AML-193 (cell line): Measurements from ENCODE around the gene TPX2.
"Not testable (repeated sequence)": the region's sequence is repeated elsewhere in the genome, so short reads cannot be mapped to it uniquely, and the experiment has no call there.

ENCODE experiments used
- DNase-seq, 2 experiments: peaks; one replicate each; lab custom pipeline; 2025; lab: John Stamatoyannopoulos, UW

The TPX2 gene

DNA sequence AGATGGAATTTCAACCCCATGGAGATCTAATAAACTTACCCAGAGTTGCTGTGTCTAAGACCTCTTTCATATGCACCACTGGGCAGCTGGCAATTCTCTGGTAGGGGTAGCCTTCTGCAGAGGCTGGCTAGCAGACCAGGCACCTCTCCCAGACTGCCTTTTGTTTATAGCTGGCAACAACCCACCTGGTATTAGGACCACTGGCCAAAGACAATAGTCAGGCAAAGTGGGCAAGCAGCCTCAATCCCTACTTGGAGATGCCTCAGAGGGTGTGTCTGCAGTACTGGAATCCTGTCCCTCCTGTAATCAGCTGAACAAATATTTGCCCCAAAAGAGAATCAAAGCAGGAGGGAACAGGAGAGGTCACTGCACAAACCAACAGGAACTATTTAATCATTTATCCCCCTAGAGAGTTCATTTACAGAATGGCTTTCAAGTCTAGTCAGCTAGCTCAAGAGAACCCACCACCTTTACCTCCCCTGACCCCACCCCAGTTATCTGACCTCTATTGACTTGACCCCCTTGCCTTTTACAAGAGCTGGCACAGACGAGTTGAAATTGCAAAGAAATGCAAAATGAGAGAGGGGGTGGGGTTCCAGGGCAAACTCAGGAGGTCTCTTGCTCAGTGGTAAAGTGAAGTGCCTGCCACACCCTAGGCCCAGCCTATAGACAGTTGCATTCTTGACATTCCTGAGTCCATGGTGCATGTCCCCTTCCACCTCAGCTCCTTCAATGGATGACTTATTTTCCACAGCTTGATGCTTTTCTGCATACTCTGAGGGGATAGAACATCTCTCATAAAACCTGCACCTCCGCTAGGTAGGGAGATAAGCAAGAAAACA is 19.2 kb upstream of the TPX2 start:
- no peak for DNase-seq

DNA sequence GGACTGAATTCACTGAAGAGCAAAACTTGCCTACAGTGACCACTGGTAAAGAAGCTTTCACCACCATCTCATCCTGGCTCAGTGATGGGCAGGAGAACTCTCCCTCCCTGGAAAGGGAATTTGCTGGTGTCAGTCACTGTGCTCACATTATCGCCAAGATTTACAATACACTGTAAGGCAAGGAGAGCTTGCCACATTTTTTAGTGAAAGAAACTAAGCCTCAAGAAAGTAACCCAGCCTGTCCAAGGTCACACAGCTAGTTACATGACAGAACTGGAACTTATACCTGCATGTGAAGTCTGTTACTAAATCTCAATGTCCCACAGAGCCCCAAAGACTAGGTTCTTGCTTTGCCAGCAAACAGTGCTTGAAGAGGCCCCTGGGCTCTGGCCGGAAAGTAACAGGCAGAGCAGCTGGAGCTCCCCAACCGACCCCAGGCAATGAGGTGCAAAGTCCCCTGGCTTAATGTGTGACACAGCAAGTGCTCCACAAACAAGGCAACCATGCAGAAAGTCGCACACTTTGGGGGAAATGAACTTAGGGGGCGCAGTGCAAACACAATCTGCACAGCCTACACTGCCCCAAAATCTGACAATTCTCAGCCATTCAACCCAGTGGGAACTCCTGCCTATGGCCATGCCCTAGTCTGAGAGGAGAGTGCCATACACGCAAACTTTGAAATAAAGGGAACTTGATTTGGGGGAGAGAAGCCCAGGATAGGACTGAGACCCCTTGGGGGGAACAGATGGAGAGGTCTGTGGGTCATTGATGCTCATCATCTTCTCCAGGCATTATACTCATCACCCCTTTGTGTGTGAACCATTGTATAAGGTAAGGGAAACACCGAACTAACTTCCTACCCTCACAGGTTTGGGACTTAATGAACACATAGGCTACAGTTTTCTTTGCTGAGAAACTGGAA is 18.3 kb upstream of the TPX2 start:
- DNase-seq, result no peak

DNA sequence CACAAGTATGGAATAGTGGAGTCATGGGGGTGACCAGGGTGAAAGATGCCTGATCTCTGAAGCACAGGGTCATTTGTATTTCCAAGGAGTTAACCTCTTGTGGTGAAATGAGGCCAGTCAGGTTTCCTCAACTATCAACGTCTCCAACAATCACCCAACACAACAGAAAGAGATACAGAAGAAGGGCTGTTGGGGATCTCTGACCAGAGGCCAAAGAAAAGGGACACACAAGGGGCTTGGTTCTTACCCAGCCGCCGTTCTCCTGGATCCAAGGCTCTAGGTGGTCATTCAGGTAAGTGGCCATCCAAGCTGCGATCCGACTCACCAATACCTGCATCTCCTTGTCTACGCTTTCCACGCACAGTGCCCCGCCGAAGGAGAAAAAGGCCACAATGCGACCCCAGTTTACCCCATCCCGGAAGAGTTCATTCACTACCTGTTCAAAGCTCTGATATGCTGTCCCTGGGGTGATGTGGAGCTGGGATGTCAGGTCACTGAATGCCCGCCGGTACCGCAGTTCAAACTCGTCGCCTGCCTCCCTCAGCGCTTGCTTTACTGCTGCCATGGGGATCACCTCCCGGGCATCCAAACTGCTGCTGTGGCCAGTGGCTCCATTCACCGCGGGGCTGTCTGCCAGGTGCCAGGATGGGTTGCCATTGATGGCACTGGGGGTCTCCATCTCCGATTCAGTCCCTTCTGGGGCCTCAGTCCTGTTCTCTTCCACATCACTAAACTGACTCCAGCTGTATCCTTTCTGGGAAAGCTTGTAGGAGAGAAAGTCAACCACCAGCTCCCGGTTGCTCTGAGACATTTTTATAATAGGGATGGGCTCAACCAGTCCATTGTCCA is 17.5 kb upstream of the TPX2 start:
- DNase-seq, result no peak

DNA sequence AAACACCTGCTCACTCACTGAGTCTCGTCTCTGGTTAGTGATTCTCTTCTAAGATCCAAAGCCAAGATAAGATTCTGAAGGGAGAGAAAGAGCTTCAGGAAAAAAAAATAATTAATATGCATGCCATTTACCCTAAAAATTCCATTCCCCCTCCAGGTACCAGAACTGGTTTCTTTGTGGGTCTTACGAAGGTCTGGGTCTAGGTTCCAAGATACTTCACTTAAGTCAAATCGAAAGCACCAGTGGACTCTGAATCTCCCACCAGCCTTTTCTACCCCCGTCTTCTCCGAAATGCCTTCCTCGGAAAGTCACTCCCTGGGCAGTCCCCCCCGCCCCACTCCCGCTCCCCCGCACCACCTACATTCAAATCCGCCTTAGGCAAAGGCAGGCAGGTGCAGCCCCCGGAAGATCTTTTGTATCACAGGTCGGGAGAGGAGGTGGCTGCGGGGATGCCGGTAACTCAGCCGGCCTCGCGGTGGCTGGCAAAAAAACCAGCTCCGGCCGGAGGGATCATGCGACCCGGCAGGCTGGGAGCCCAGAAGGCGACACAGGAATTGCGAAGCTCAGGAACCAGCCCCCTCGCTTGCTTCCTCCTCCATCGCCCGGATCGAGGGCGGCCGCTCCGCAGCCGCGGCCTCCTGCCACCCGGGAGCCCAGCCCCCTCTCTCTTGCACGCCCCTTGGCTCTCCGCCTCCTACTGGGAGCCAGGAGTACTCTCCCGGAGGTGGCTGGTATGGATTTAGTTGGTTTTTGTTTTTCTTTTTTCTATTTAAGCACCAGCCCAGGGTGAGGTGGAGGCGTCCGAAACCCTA is 16.6 kb upstream of the TPX2 start, which contains the start of gene BCL2L1:
Gene BCL2L1, minus strand, starts transcription at position 612 of the 812 bp plus-strand sequence. CDS start 650 bp downstream, outside the sequence.
- DNase-seq, result peak; percentile 71 to 81

DNA sequence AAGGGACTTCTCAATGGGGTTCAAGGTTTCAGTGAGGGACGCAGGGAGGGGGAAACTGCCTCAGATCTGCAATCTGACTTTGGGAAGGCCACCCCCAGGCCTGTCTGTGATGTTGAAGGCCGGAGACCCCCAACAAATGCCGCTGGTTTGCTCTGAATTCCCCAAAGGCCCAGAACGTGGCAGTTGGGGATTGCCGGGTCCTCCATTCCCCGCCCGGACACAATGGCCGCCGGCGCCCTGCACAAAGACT is 16.1 kb upstream of the TPX2 start:
- DNase-seq, result peak in 1 of 2 experiments; percentile 40

DNA sequence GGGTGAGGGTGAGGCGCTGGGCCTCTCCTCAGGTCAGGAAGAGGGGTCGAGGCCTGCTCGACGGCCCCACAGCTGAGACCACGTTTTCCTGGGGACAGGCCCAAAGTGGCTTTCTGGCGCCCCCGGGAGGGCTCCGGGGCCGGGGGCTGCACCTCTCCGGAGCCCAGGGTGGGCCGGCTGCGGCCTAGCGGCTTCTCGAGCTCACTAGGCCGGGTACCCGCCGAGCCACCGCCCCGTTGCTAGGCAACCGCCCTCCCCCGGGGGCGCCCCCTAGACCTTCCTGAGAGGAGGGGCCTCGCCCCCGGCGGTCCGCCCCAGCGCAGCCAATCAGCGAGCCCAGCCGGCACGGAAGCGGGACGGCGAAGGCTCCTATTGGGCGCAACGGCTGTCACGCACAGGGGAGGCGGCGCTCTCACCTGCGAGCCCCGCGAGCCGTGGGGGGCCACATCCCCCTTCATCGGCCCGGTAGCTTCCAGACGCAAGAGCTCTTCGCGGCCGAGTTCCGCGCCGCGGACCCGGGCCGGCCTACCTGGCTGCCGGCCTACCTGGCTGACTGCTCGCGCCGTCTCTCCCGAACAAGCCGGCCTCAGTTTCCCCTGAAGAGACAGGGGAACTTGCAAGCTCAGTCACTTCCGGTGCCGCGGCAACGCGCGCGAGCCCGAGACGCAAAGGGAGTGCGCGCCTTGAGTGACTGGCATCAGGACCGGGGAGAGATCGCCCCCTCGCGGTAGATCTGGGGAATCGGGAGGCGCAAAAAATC is 15.6 kb upstream of the TPX2 start:
- peak; percentile 85 to 90 for DNase-seq

DNA sequence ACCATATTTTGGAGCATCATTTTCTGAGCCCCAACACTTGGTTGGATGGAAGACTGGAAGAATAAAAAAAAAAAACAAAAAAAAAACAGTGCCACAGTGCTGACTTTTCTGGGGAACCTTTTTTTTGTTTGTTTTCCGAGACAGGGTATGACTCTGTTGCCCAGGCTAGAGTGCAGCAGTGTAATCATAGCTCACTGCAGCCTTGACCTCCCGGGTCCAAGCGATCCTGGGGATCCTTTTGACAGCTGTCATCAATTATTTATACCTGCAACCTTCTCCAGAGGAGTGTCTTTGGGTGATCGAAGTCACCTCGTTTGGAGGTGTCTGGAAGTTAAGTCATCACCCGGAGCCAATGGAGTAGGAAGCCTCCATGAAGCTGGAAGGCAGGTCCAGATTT is 7.8 kb upstream of the TPX2 start:
- no peak for DNase-seq

DNA sequence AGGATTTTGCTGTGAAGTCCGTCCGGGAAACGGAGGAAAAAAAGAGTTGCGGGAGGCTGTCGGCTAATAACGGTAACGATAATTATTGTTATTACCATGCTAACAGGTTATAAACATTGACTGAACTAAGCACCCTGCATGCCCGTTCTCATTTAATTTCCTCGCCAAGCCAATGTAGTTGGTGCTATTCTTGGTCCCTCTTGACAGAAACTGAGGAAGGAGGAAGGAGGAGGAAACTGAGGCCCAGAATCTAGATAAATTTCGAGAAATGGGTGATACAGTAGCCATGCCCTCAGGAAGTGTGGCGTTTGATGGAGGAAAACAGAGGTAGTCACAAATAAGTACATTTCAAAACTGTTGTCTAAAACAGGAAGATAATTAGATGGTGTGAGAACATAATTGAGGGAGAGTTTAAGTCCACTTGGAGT is 474 bp downstream of the TPX2 start:
- DNase-seq, result peak in 1 of 2 experiments; percentile 20

DNA sequence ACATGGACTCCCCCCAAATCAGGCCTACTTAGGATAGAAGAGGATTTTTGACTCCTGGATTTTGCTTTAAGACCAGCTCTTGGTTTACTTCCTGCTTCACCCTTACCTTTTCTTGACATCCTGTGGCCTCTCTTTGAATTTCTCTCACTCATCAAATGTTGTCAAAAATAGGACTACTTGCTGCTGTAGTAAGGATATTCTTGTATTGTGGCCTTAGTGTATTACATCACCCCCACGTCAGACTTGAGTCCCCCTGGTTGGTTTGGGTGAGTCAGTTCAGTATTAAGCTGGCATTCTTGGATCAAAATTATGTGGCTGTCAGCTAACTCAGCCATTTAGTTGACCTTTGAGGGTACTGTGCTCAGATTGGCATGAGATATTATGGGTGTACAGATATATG is 1.1 kb downstream of the TPX2 start:
- DNase-seq, result no peak

DNA sequence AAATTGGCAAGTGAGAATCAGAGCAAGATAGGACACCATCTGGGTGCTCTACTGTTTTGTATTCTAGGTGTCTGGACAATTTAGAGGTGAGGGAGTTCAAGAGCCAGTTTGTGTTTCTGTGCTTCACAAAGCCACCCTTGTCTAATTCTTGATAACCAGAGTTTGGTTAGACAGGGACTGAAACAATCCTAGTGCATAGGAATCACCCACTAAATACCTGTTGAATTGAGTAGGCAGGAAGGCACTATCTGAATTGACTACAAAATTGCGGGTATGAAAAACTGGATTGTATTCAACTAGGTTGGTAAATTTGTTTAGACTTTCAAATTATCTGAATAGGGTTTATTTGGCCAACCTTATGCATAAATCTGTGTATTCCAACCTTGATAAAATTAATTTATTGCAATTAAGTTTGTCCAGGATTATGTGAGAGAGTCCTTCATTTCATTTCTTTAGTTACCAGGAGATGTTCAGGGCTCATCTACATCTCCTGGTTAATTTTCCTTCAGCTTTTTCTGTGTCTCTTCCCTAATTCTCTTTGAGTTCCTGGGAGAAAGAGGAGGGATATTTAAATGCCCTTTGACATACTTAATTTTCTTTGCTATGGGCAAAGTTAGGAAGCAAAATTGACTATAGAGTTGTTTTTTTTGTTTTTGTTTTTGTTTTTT is 1.7 kb downstream of the TPX2 start:
- DNase-seq, result no peak

DNA sequence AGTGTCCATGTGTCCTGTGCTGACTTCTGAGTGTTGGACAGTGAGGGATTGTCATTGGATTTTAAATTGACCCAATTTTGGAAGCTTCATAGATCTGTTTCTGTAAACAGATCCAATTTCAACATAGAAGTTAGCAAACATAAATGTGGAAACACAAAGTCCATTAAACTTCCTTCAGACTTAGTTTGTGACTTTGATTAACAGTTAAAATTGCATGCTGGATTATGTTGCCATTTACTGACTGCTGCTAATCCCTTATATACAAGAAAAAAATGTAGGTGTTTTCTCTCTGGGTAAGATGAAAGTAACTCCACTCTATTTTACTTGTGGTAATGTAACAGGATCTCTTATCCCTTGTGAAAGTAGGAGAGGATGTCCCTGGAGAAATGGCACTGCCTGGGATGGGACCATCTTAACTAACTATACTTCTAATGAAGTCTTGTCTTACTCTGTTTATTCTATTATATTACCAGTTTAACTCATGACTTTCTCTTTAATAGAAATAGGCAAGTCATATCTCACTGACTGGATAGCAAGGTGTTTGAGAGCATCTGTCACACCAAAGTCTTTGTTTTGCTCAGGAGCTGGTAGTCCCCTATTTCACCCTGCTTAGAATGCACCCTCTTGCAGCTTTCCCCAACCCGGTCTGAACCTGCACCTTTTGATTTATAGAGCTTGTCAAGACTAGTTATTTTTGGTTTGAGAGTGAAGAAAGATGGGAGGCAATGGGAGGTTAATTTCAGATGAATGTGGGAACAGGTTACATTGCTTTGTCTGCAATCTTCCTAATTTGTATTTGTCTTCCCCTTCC is 7.2 kb downstream of the TPX2 start:
- no peak for DNase-seq

DNA sequence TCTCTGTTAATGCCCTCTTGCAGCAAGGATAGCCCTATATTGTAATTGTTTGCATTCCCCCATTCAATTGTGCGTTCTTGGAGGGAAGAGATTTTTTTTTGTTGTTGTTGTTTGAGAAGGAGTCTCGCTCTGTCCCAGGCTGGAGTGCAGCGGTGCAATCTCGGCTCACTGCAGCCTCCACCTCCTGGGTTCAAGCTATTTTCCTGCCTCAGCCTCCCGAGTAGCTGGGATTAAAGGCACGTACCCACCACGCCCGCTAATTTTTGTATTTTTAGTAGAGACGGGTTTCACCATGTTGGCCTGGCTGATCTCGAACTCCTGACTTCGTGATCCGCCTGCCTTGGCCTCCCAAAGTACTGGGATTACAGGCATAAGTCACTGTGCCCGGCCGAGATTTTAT is 7.9 kb downstream of the TPX2 start:
- not testable (repeated sequence) for DNase-seq

DNA sequence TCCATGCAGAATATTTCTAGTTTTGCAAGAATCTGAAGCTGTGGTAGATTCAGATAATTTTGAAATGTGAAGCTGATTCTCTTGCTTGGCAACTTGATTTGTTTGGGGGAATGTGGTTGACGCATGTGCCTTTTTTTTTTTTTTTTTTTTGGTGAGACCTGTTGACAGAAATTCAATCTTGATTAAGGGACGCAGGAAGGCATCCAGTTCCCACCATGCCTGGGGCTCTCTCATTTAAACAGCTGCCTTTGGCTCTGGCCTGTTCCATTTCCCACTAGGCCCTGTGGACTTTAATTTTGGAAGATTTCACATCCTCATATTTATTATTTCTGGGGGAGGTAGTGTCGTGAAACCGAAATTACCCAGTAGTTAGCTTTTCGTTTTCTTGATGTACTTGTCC is 8.6 kb downstream of the TPX2 start:
- DNase-seq, result no peak

DNA sequence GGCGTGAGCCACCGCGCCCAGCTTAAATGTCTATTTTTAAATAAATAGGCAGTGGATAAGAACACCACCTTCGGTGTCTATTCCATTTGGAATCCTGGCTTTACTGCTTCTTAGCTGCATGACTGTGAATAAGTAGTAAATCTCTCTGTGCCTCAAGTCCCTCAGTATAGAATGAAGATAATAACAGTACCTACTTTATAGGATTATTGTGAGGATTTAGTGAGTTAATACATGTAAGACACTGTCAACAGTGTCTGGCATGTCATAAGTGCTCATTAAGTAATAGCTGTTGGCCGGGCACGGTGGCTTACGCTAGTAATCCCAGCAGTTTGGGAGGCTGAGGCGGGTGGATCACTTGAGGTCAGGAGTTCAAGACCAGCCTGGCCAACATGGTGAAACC is 10.1 kb downstream of the TPX2 start:
- no peak for DNase-seq

DNA sequence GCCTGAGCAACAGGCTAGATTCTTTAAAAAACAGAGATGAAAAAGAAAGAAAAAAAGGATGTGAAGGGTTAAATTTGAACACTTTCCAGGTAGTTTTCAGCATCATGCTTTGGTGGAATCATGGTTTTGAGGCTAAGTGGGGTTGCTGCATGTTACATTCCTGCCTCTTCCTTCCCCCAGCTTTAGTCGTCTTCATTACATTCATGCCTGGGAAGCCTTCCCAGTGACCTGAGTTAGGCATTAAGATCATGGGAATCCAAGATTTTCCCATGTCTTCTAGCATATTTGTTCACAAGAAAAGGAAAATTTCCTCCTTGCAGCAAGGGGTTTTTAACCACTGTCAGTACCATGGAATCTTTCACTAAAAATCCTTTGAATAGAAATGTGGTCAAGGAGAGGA is 12.0 kb downstream of the TPX2 start:
- no peak for DNase-seq

DNA sequence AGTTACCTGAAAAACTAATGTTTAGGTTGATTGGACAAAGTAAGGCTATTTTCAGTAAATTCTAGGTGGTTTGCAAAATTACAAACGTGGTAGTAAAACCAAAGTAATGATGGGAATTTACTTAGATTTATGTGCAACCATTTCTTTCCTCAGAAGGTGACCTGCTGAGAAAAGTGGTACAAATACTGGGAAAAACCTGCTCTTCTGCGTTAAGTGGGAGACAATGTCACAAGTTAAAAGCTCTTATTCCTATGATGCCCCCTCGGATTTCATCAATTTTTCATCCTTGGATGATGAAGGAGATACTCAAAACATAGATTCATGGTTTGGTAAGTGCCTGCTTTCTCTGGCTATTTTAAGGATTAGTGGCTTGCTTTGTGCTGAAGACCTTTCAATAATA is 18.2 kb downstream of the TPX2 start:
- no peak for DNase-seq

DNA sequence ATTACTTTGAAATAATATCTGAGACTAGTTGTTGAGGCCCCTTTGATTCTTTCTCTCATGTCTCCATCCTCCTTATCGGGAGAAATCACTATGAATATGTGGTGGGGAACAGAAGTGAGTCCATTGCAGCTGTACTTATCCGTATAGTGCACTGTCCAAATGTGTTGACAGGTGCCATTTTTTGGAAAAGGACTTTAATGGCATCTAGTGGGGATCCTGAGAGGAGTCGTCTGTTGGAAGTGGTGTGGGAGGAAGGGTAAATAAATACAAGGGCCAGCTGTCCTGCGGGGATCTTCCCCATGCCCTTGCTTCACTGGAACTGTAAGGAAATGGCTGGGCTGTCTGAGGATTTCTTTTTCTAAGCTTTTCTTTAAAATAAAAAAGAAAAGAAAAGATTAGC is 19.4 kb downstream of the TPX2 start:
- DNase-seq, result no peak

DNA sequence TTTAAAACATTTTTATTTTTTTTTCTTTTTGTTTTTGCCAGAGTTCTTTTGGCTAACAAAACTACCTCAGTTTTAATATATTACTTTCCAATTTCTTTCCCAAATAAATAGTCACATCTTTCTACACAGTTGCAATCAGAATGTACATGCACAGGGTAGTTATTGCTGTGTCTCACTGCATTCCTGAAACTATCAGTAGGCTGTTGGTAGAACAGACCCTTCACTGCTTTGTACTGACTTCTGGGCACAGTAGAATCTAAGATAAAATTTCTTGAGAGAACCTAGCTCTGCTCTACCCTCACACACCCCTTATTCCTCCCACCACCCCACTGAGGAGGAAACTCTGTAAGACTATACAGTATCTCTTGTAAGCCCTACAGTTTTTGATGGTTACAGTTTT is 19.9 kb downstream of the TPX2 start:
- DNase-seq, result no peak

DNA sequence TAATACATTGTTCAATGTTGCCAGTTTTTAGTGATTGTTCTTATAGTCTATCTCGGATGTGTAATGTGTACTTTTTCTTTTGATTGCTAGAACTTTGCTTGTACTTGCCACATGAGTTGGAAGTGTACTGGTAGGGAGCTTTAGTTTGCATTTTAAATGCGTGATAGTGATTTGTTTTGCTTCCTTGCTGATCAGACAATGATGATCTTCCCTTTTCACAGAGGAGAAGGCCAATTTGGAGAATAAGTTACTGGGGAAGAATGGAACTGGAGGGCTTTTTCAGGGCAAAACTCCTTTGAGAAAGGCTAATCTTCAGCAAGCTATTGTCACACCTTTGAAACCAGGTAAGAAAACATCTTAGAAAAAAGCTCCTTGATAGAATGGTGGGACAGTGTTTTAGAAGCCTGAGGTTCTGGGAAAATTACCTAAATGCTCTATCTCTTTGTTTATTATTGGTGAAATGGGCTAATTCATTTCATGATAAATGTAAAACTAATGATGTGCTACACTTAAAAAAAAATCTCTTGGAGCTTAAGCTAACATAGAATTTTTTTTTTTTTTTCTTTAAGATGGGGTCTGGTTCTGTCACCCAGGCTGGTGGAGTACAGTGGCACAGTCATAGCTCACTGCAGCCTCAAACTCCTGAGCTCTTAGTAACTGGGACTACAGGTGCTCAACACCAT is 20.9 kb downstream of the TPX2 start:
- DNase-seq, result no peak
